ENCODE results near the gene HSPD1.

The HSPD1 gene

GRCh38 chr2:197499594-197500502 is at the start of gene HSPD1, which contains the start of gene HSPE1:
Gene HSPD1, minus strand, starts transcription at chr2:197499840. Its CDS starts 992 bp downstream, at chr2:197498848.
Gene HSPE1, plus strand, starts transcription at chr2:197500379. Its CDS starts 58 bp downstream, at chr2:197500437.
- peak; percentile 100 for DNase-seq

- DNase-seq = no peak
Measured at GRCh38 chr2:197548582-197548981, 48.9 kb upstream of the HSPD1 start.

GRCh38 chr2:197547163-197547900 is 47.7 kb upstream of the HSPD1 start:
- DNase-seq = no peak

GRCh38 chr2:197543206-197543605 is 43.6 kb upstream of the HSPD1 start:
- DNase-seq = no peak

- DNase-seq = no peak
Measured at GRCh38 chr2:197539734-197540133, 40.1 kb upstream of the HSPD1 start.

GRCh38 chr2:197538412-197538811 is 38.8 kb upstream of the HSPD1 start:
- DNase-seq = peak; percentile 16

- DNase-seq = no peak
Measured at GRCh38 chr2:197517150-197517549, 17.5 kb upstream of the HSPD1 start.

- peak; percentile 10 for DNase-seq
Measured at GRCh38 chr2:197516393-197516761, 16.7 kb upstream of the HSPD1 start.

GRCh38 chr2:197515739-197516392 is 16.2 kb upstream of the HSPD1 start, which contains the start of gene MOB4:
Gene MOB4, plus strand, starts transcription at chr2:197516066. Its CDS starts 21 bp downstream, at chr2:197516087.
- peak; percentile 94 for DNase-seq

GRCh38 chr2:197515315-197515738 is 15.7 kb upstream of the HSPD1 start:
- DNase-seq = no peak

GRCh38 chr2:197514754-197515153 is 15.1 kb upstream of the HSPD1 start:
- DNase-seq = peak; percentile 6

GRCh38 chr2:197513915-197514314 is 14.3 kb upstream of the HSPD1 start:
- DNase-seq = no peak

GRCh38 chr2:197506658-197507057 is 7.0 kb upstream of the HSPD1 start:
- no peak for DNase-seq

- DNase-seq = no peak
Measured at GRCh38 chr2:197504512-197504911, 4.9 kb upstream of the HSPD1 start.

- DNase-seq = no peak
Measured at GRCh38 chr2:197504000-197504399, 4.4 kb upstream of the HSPD1 start.

- no peak for DNase-seq
Measured at GRCh38 chr2:197502685-197503084, 3.0 kb upstream of the HSPD1 start.

GRCh38 chr2:197502201-197502600 is 2.6 kb upstream of the HSPD1 start:
- DNase-seq = no peak

- peak; percentile 6 for DNase-seq
Measured at GRCh38 chr2:197500503-197501131, 977 bp upstream of the HSPD1 start.

- peak; percentile 17 for DNase-seq
Measured at GRCh38 chr2:197498937-197499593, 575 bp downstream of the HSPD1 start.

GRCh38 chr2:197498235-197498936 is 1.3 kb downstream of the HSPD1 start:
- peak; percentile 6 for DNase-seq

GRCh38 chr2:197497326-197497725 is 2.3 kb downstream of the HSPD1 start:
- DNase-seq = no peak
